PC-9 (cell line): Measurements from ENCODE around the gene RFTN1.

ENCODE experiments used
- CTCF ChIP-seq: fragments of 200-600 bp; sonication (generic); conservative IDR thresholded peaks from 2 replicates; pipeline ENCODE4 v1.6.1; 2017; ENCODE audit warnings: mixed run types, antibody characterized with exemption, mild to moderate bottlenecking, moderate library complexity
- EZH2 ChIP-seq: fragments of 200-600 bp; sonication (generic); IDR thresholded peaks from 2 replicates; pipeline ENCODE4 v1.8.0; 2017; ENCODE audit warnings: antibody characterized with exemption, low read depth

GRCh38 chr3:16496008-16496407 is 17.5 kb downstream of the RFTN1 start:
- no peak for TF ChIP-seq EZH2
- TF ChIP-seq CTCF: no peak
